ENCODE results near the gene PMFBP1. TPM values are rescaled to one million over a fixed set of nuclear protein-coding genes. Genes with fewer than 3 reads are reported as not detected.

The PMFBP1 gene
- total and polyA plus RNA-seq, 4 donors, result 0.66 to 2.5 (median 1.0) TPM; not detected in 1

DNA sequence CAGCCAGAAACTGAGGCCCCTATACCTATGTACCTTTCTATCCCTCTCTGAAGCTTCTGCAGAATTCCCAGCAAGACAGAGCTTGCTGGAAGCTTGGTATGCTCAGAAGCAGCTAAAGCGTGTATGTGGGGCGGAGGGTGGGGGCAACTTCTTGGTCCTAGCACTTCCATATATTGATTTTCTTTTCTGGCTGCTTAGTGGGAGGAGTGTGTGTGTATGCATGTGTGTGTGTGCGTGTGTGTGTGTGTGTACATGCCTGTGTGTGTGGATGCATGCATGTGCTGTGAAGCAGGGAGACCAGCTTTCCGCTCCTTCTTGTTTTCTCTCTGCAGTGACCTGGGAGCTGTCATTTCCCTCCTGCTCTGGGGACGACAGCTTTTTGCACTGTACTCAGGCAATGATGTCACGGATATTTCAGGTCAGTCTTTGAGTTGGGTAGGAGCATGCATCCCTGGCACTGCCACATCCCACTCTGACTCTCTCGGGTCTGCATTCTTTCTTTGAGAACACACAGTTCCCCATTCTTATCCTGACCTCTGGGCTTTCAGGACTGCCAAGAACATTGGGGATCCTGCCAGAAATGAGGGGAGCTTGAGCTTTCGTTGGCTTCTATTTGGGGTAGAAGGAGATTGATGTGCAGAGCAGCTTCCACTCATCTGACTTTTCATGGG, 98.3 kb downstream of the PMFBP1 start:
- H3K4me1 ChIP-seq (ENCODE audit: control insufficient read depth in 1 of 2, insufficient read depth in 2 of 2, low read length in 2 of 2), result peaks cover 0 to 3% of the 10 kb centered on the region in 2 donors
- no peaks in the 10 kb centered on the region for H3K36me3 ChIP-seq (ENCODE audit: control insufficient read depth in 1 of 2, insufficient read depth in 2 of 2, low read length in 1 of 2)
- ATAC-seq (ENCODE audit: low FRiP score) (peak; percentile 39), DNase-seq (no peak)
- H3K27me3 ChIP-seq (ENCODE audit: control insufficient read depth in 1 of 2, insufficient read depth in 2 of 2, low read length in 1 of 2), result no peaks in the 10 kb centered on the region
- no peak overlapping the region for H3K4me3 ChIP-seq (ENCODE audit: low read length in 2 of 2)
- WGBS, 2 donors, result 22 to 25% methylated on average over 8 of the region's 8 CpGs
- intact Hi-C loops (cut with DNase I), result no loop called here
- H3K9me3 ChIP-seq (ENCODE audit: control insufficient read depth, low read length), result no peaks in the 10 kb centered on the region
- peak overlapping the region; percentile 18 to 95 for H3K27ac ChIP-seq (ENCODE audit: low read depth in 1 of 2, low read length in 2 of 2)

DNA sequence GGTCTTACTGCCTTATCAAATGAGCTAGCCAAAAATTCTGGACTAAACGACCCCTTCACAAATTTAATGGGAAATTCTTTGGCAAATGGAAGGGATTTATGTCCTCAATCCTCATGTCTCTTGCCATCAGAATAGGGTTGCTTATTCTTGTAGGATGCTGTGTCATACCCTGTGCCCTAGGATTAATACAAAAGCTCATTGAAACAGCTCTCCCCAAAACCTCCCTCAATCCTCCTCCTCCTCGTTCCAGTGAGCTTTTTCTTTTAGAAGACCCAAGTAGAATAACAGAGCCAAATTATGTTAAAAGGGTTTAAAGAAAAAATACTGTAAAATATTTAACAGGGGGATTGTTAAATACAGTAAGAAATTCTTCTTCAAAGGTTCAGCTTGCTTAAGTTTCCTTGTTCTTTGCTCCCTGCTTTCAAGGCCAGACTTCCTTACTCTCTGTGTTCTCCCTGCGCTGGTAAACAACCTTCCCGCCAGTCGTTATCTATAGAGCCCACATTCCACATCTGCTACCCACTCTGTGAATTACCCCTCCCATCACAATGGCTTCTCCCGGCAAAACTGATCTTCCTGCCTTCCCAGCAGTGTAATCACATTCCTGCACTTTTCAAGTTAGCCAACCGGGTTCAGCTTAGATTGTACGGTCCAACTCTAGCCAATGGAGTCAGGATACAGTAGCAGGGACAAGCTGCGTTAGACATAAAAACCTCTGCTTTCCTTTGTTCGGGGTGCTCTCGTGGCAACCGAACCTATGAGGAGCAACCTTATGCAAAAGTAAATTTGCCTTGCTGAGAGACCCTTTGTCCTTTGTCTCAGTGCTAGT, 99.2 kb downstream of the PMFBP1 start:
- peak; percentile 40 for ATAC-seq (ENCODE audit: low FRiP score)
- H3K4me3 ChIP-seq (ENCODE audit: low read length in 2 of 2), result no peak overlapping the region

More for the DNA sequence above, 99.2 kb downstream of the PMFBP1 start:
- no peaks in the 10 kb centered on the region for H3K27me3 ChIP-seq (ENCODE audit: control insufficient read depth in 1 of 2, insufficient read depth in 2 of 2, low read length in 1 of 2)
- no peak for DNase-seq
- intact Hi-C loops (cut with DNase I), result no loop called here
- WGBS, 2 donors, result 11 to 16% methylated on average over 12 of the region's 12 CpGs
- no peaks in the 10 kb centered on the region for H3K9me3 ChIP-seq (ENCODE audit: control insufficient read depth, low read length)
- peaks cover 0 to 3% of the 10 kb centered on the region in 2 donors for H3K4me1 ChIP-seq (ENCODE audit: control insufficient read depth in 1 of 2, insufficient read depth in 2 of 2, low read length in 2 of 2)
- no peaks in the 10 kb centered on the region for H3K36me3 ChIP-seq (ENCODE audit: control insufficient read depth in 1 of 2, insufficient read depth in 2 of 2, low read length in 1 of 2)
- H3K27ac ChIP-seq (ENCODE audit: low read depth in 1 of 2, low read length in 2 of 2), result peak overlapping the region in 1 of 2 donors; percentile 78

Other genes starting within 250 kb of the PMFBP1 start
- gene PKD1L3, start 171.8 kb downstream of the PMFBP1 start, total RNA-seq, result under 1 TPM; 0.32 to 0.60 TPM
- gene PKD1L3, start 171.8 kb downstream of the PMFBP1 start, polyA plus RNA-seq, result under 1 TPM; 0.05 to 0.13 TPM
- gene DHODH, start 163.4 kb downstream of the PMFBP1 start, total RNA-seq, result 1 to 10 TPM; 4.9 to 5.0 TPM
- 1 to 10 TPM; 3.0 to 4.2 TPM for gene DHODH, start 163.4 kb downstream of the PMFBP1 start, polyA plus RNA-seq
- 10 to 100 TPM; 19.4 to 83.0 TPM for gene HP, start 117.7 kb downstream of the PMFBP1 start, total RNA-seq
- gene HP, start 117.7 kb downstream of the PMFBP1 start, polyA plus RNA-seq, result 10 to 100 TPM in 1 of 2 donors, 1 to 10 TPM in 1; 3.5 to 34.7 TPM
- under 1 TPM in 1 of 2 donors, not detected in 1; 0.49 TPM for gene HPR, start 108.9 kb downstream of the PMFBP1 start, total RNA-seq
- 1 to 10 TPM; 1.1 to 4.8 TPM for gene HPR, start 108.9 kb downstream of the PMFBP1 start, polyA plus RNA-seq
- gene TXNL4B, start 78.5 kb downstream of the PMFBP1 start, total RNA-seq, result 10 to 100 TPM in 1 of 2 donors, 1 to 10 TPM in 1; 8.9 to 11.8 TPM
- gene TXNL4B, start 78.5 kb downstream of the PMFBP1 start, polyA plus RNA-seq, result 1 to 10 TPM; 7.3 to 8.9 TPM
- 10 to 100 TPM; 58.1 to 63.4 TPM for gene DHX38, start 78.3 kb downstream of the PMFBP1 start, total RNA-seq
- gene DHX38, start 78.3 kb downstream of the PMFBP1 start, polyA plus RNA-seq, result 10 to 100 TPM; 22.4 to 77.4 TPM